ENCODE results near the gene CDYL2. TPM values are rescaled to one million over a fixed set of nuclear protein-coding genes. Genes with fewer than 3 reads are reported as not detected.
A peak's percentile ranks its signal among the peaks of the same experiment; 100 is the strongest.

The CDYL2 gene
- 4.8 and 4.9 TPM in 2 replicates for total RNA-seq (ENCODE audit: low replicate concordance)

GRCh38 chr16:80804526-80805383 is at the start of gene CDYL2:
CDYL2 (minus strand) TSS chr16:80804598; CDS start chr16:80804173, 425 bp downstream.
- H2AFZ ChIP-seq (replicated peaks) = peak within 1 kb of the TSS; percentile 92
- TF ChIP-seq EZH2phosphoT487 (IDR thresholded peaks at IDR 0.05) (no peak), EZH2 (IDR thresholded peaks at IDR 0.05) (no peak), CTCF (IDR thresholded peaks at IDR 0.05) (no peak)

GRCh38 chr16:80852261-80852872 is 48.0 kb upstream of the CDYL2 start:
- peak; percentile 48 for DNase-seq (ENCODE audit: low spot score)

More at GRCh38 chr16:80804526-80805383, at the start of gene CDYL2:
- Histone ChIP-seq H3K27ac (no peak within 1 kb of the TSS), H3K4me3 (peak within 1 kb of the TSS; percentile 93), H3K4me2 (peak within 1 kb of the TSS; percentile 87), H3K4me1 (no peaks in the 10 kb centered on the region), H3K27me3 (peaks cover 89% of the 10 kb centered on the region), H3K9me3 (ENCODE audit: low read depth) (no peaks in the 10 kb centered on the region), H3K9ac (no peak within 1 kb of the TSS), H3F3A (ENCODE audit: low read depth) (peaks cover 4% of the 10 kb centered on the region), H4K20me1 (ENCODE audit: low read depth) (no peaks in the 10 kb centered on the region), H3K36me3 (no peaks in the 10 kb centered on the region), H3K79me2 (ENCODE audit: low read depth) (no peaks in the 10 kb centered on the region)
- Mint-ChIP-seq H3K27ac (no peak within 1 kb of the TSS), H3K4me1 (no peaks in the 10 kb centered on the region), H3K36me3 (peaks cover 3% of the 10 kb centered on the region), H3K27me3 (ENCODE audit: insufficient read depth, low read depth) (peaks cover 10% of the 10 kb centered on the region), H3K4me3 (peak within 1 kb of the TSS; percentile 95), H3K9me3 (no peaks in the 10 kb centered on the region)
- no peak for DNase-seq (ENCODE audit: low spot score)

GRCh38 chr16:80851831-80852230 is 47.4 kb upstream of the CDYL2 start:
- Histone ChIP-seq H3K9ac (no peak overlapping the region), H2AFZ (replicated peaks) (no peak overlapping the region), H3K4me3 (no peak overlapping the region), H3K9me3 (ENCODE audit: low read depth) (no peaks in the 10 kb centered on the region), H3F3A (ENCODE audit: low read depth) (no peaks in the 10 kb centered on the region), H3K79me2 (ENCODE audit: low read depth) (no peaks in the 10 kb centered on the region), H3K27ac (no peak overlapping the region), H4K20me1 (ENCODE audit: low read depth) (no peaks in the 10 kb centered on the region), H3K4me1 (no peaks in the 10 kb centered on the region), H3K27me3 (no peaks in the 10 kb centered on the region), H3K4me2 (no peak overlapping the region), H3K36me3 (no peaks in the 10 kb centered on the region)
- Mint-ChIP-seq H3K4me1 (no peaks in the 10 kb centered on the region), H3K9me3 (no peaks in the 10 kb centered on the region), H3K27me3 (ENCODE audit: insufficient read depth, low read depth) (no peaks in the 10 kb centered on the region), H3K36me3 (no peaks in the 10 kb centered on the region), H3K27ac (no peak overlapping the region), H3K4me3 (no peak overlapping the region)
- no peak for DNase-seq (ENCODE audit: low spot score)
- no peak for TF ChIP-seq EZH2 (IDR thresholded peaks at IDR 0.05)
- TF ChIP-seq CTCF (IDR thresholded peaks at IDR 0.05) = no peak
- TF ChIP-seq EZH2phosphoT487 (IDR thresholded peaks at IDR 0.05) = no peak

More at GRCh38 chr16:80852261-80852872, 48.0 kb upstream of the CDYL2 start:
- H3K9ac ChIP-seq = no peak overlapping the region
- H4K20me1 ChIP-seq (ENCODE audit: low read depth) = no peaks in the 10 kb centered on the region
- no peaks in the 10 kb centered on the region for H3K36me3 ChIP-seq
- no peak overlapping the region for H3K4me3 Mint-ChIP-seq
- no peak overlapping the region for H2AFZ ChIP-seq (replicated peaks)
- no peaks in the 10 kb centered on the region for H3K9me3 Mint-ChIP-seq
- H3K79me2 ChIP-seq (ENCODE audit: low read depth) = no peaks in the 10 kb centered on the region
- H3K9me3 ChIP-seq (ENCODE audit: low read depth) = no peaks in the 10 kb centered on the region
- H3K36me3 Mint-ChIP-seq = no peaks in the 10 kb centered on the region
- no peak overlapping the region for H3K27ac Mint-ChIP-seq
- no peaks in the 10 kb centered on the region for H3K4me1 Mint-ChIP-seq
- no peak overlapping the region for H3K27ac ChIP-seq
- H3K27me3 Mint-ChIP-seq (ENCODE audit: insufficient read depth, low read depth) = no peaks in the 10 kb centered on the region
- H3F3A ChIP-seq (ENCODE audit: low read depth) = no peaks in the 10 kb centered on the region
- no peaks in the 10 kb centered on the region for H3K4me1 ChIP-seq
- no peak overlapping the region for H3K4me3 ChIP-seq
- TF ChIP-seq CTCF (IDR thresholded peaks at IDR 0.05) = peak; percentile 60
- TF ChIP-seq EZH2 (IDR thresholded peaks at IDR 0.05) = no peak
- TF ChIP-seq EZH2phosphoT487 (IDR thresholded peaks at IDR 0.05) = no peak
- H3K27me3 ChIP-seq = no peaks in the 10 kb centered on the region
- no peak overlapping the region for H3K4me2 ChIP-seq
